Head of caudate nucleus (tissue), 42 donors: ENCODE measurements around the gene CXCL6.

ENCODE experiments used
- DNase-seq, 42 donors: peaks; one replicate each; pipeline versions ENCODE4 v3.0.0 to v3.0.0-alpha.2; 2020 to 2021; ENCODE audit warnings: mixed read lengths in 7 of 42
- intact Hi-C: fragments of 100-400 bp; cut with DNase I; formaldehyde crosslinking; loops from one replicate; pipeline ENCODE4 v1.15.0; 2022

CXCL6 gene

GRCh38 chr4:73836373-73837279 is at the start of gene CXCL6:
TSS of gene CXCL6 (plus strand) at chr4:73836678. CDS start at chr4:73836751, 73 bp downstream.
- DNase-seq, result peak in 15 of 42 donors; percentile 8 to 45 (median 21)

GRCh38 chr4:73788411-73788810 is 48.1 kb upstream of the CXCL6 start:
- intact Hi-C loops, result no loop called here
- DNase-seq, result no peak

More at GRCh38 chr4:73836373-73837279, at the start of gene CXCL6:
- intact Hi-C loops, result no loop called here

GRCh38 chr4:73798842-73799241 is 37.6 kb upstream of the CXCL6 start:
- no peak for DNase-seq
- intact Hi-C loops, result no loop called here

GRCh38 chr4:73800206-73800605 is 36.3 kb upstream of the CXCL6 start:
- intact Hi-C loops, result no loop called here
- DNase-seq, result no peak

- intact Hi-C loops, result no loop called here
- no peak for DNase-seq
Observed at GRCh38 chr4:73801692-73802091, 34.8 kb upstream of the CXCL6 start.

GRCh38 chr4:73803213-73803612 is 33.3 kb upstream of the CXCL6 start:
- DNase-seq, result no peak
- intact Hi-C loops, result no loop called here

GRCh38 chr4:73810191-73810590 is 26.3 kb upstream of the CXCL6 start:
- intact Hi-C loops, result no loop called here
- no peak for DNase-seq

- no peak for DNase-seq
- intact Hi-C loops, result no loop called here
Observed at GRCh38 chr4:73811841-73812240, 24.6 kb upstream of the CXCL6 start.

GRCh38 chr4:73814679-73815078 is 21.8 kb upstream of the CXCL6 start:
- DNase-seq, result no peak
- intact Hi-C loops, result no loop called here

- DNase-seq, result no peak
- intact Hi-C loops, result no loop called here
Observed at GRCh38 chr4:73815145-73815544, 21.3 kb upstream of the CXCL6 start.

GRCh38 chr4:73816814-73817213 is 19.7 kb upstream of the CXCL6 start:
- DNase-seq, result no peak
- intact Hi-C loops, result no loop called here

- intact Hi-C loops, result no loop called here
- no peak for DNase-seq
Observed at GRCh38 chr4:73817341-73817740, 19.1 kb upstream of the CXCL6 start.

- no peak for DNase-seq
- intact Hi-C loops, result no loop called here
Observed at GRCh38 chr4:73821325-73821724, 15.2 kb upstream of the CXCL6 start.

GRCh38 chr4:73822389-73822788 is 14.1 kb upstream of the CXCL6 start:
- no peak for DNase-seq
- intact Hi-C loops, result no loop called here

GRCh38 chr4:73822812-73823504 is 13.5 kb upstream of the CXCL6 start:
- intact Hi-C loops, result no loop called here
- DNase-seq, result peak in 1 of 42 donors; percentile 5

GRCh38 chr4:73823760-73824159 is 12.7 kb upstream of the CXCL6 start:
- DNase-seq, result no peak
- intact Hi-C loops, result no loop called here

- no peak for DNase-seq
- intact Hi-C loops, result no loop called here
Observed at GRCh38 chr4:73828956-73829355, 7.5 kb upstream of the CXCL6 start.

- intact Hi-C loops, result no loop called here
- DNase-seq, result no peak
Observed at GRCh38 chr4:73831569-73831968, 4.9 kb upstream of the CXCL6 start.

GRCh38 chr4:73832651-73833237 is 3.7 kb upstream of the CXCL6 start:
- DNase-seq, result no peak
- intact Hi-C loops, result no loop called here

GRCh38 chr4:73839071-73839470 is 2.6 kb downstream of the CXCL6 start:
- DNase-seq, result no peak
- intact Hi-C loops, result no loop called here
